ELF-1 (cell line): Measurements from ENCODE around the gene SCRN2.

ENCODE experiments used
- DNase-seq: peaks from one replicate; pipeline ENCODE4 v3.0.0-alpha.2; 2016; ENCODE audit warnings: low read depth, low spot score

The SCRN2 gene

DNA sequence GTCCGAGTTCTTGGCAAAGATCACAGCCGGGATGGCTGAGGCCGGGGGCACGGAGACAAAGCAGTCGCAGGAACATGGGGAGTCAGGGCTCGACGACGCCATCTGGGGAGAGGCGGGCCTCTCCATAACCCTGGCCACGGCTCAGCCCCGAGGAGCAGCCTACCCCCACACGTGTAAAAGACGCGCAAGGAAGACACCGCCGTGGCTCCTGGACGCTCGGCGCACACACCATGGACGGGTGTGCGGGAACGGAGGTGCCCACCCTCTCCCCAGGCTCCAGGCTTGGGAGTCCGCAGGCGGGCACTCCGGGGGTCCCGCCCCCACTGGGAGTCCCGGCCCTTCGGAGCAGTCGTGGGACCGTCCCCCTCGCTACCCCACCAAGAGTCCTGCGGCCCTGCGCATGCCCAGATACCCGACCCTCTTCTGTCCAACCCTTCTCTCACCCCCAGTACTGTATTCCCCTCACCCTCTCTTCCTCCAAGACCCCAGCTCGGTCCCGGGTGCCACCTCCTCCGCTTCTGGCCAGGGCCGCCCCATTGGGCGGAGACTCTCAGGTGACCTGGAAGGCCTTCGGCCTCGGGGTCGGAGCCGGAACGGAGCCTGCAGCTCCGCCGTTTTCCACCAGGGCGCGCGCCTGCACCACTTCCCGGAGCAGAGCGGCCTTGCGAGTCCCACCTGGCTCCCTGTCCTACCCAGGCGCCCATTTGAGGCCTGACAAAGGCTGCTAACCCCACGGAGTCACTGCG lies at the start of gene SCRN2:
SCRN2 (minus strand) TSS at position 532 of the 746 bp plus-strand sequence; CDS start at position 102, 430 bp downstream.
- DNase-seq = peak; percentile 99

DNA sequence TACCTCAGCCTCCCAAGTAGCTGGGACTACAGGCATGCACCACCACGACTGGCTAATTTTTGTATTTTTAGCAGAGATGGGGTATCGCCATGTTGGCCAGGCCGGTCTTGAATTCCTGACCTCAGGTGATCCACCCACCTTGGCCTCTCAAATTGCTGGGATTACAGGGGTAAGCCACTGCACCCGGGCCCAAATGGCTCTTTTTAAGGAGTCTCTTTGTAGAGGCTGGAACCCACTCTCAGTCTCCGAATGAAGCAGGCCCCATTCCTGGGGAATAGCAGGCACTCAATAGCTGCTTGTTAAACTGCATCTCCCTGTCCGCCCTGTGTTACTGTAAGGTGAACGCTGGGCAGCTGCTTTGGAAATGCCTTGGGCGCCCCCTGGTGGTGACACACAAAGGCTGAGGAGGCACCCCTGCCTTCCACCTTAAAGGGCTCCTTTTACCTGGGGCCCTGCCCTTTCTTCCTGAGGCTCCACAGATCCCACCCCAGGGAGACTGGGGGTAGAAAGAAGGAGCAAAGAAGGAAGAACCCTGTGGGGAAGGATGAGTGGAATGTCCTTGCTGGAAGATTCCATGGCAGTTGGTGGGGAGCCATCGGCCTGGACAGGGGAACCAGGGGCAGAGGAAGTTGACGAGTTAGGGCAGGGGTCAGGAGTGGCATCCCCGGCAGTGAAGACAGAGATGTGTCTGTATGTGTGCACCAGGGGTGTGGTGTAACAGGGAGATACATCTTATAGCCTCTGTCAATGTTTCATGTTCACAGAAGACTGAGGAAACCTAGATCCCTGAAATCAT lies 48.9 kb upstream of the SCRN2 start:
- peak; percentile 94 for DNase-seq

DNA sequence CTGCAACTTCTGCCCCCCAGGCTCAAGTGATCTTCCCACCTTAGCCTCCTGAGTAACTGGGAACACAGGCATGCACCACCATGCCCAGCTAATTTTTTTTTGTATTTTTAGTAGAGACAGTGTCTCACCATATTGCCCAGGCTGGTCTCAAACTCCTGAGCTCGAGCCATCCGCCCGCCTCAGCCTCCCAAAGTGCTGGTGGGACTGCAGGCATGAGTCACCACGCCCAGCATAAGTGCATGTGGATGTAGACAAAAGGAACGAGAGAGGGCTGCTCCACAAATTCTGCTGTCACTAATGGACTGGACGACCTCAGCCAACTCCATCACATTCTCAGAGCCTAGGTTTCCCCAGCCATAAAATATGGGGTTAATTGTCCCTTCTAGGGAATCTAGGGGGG lies 47.2 kb upstream of the SCRN2 start:
- DNase-seq = no peak

DNA sequence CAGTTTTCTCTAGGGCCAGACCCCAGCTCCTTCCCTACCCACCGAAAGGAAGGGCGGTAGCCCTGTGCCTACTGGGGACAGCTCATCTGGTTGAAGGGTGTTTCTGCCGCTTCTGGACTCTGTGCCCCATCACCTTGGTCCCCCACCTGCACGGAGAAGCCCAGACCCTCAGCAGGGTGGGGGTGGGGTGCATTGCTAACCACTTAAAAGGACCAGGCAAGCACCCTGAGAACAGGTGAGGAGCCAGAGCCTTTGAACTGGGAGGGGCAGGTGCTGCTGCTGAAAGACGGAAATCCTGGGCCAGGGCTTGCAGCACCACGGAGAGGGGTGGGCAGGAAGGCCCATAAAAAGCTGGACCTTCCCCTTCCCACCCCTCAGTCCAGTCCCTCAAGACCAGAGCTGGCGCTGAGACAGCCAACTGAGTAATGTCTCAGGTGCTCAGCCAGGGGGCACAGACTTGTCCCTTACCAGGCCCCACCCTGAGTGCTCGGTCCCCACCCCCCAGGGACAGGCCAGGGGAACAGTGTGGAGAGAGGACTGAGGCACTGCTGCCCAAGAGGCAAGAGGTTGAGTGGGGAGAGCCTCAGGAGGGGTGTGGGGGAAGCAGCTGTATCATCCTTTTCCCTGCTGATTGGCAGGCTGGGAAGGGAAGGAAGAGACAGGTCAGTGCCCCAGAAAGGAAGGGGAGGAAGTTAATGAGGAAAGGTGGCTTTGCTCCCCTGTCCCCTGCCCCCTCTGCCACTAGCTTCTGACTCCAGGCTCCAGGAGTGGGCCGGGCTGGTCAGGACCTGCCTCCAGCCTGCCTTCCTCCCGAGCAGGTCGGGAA lies 44.0 kb upstream of the SCRN2 start:
- peak; percentile 48 for DNase-seq

DNA sequence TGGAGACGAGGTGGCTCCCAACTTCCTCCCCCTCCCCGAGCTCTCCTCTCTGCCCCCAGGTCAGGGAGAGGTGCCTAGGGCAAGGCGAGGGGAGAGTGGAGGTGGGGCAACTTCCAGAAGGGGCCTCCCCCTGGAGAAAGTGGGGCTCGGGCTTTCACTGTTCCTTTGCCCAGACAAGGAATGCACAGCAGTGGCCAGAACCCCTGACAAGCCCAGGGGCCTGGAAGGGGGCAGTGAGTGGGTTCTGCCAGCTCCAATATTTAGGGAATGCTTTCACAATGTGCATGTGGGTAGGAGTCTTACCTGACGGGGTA lies 43.3 kb upstream of the SCRN2 start:
- no peak for DNase-seq

DNA sequence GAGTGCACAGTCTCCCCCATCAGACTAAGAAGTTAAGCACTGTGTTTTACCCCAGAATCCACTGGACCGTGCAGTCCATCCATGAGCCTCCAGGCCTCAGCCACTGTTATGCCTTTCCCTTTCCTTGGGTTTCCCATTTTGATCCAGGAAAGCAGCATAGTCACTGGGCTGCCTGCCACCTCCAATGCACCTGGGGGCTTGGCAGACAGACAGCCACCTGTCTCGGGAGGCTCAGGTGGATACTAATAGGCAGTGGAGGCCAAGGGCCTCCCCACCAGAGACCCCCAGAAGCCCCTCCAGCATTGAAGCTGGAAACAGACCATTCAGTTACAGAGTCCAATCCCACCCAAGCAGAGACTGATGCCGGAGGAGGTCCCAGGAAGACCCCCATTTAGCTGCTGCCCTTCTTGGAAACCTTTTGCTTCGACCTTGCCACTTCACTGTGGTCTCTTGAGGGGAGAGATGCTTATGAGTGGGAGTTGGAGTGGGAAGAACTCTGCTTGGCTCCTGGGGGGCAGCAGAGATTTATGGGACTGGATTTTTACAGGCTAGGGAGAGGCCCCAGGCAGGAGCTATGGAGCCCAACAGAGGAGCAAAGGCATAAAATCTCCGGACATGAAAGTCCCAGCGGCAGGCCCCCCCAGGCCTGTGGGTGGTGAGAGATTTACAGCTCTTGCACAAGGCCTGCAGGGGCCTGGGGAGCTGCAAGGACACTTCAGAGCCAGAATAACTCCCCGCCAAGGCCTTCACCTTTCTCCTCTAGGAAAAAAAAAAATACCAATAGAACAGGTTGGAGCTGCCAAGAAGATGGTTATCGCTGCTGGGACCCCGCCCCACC lies 42.7 kb upstream of the SCRN2 start:
- peak; percentile 89 for DNase-seq

DNA sequence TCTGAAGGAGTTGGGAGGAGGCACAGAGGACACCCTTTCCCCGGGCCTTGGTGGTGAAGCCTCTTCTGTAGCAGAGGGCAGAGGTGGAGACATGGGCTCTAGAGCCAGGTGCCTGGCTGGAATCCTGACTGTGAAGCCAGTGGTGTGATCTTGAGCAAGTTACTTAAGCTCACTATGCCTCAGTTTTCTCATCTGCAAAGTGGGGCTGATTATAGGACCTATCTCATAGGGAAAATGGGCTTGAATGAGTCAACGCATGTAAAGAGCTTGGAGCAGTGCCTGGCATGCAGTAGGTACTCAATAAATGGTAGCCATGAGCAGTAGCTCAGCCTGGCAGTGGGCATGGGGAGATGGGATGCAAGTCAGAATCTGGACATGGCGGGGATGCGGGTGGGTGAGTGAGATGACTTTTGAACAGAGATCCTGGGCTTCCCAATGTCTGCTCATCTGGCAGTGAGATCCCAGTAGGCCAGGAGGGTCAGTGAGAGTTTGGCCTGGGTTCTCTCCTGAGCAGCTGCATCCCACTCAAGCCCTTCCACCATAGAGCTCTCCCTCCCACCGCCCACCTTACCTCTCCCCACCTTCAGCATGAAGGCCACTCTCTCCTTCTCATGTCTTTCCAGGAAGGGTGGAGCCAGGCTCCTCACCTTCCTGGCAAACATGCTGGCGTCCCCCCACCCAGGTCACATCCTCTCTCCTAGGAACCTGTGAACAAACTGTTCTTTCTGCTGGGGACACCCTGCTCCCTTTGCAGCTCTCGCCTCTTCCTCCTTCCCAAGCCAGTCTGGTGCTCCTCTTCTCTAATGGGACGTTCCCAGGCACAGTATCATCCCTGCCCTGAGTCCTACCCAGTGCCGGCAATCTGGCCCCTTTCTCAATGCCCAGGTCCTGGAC lies 41.9 kb upstream of the SCRN2 start:
- no peak for DNase-seq

DNA sequence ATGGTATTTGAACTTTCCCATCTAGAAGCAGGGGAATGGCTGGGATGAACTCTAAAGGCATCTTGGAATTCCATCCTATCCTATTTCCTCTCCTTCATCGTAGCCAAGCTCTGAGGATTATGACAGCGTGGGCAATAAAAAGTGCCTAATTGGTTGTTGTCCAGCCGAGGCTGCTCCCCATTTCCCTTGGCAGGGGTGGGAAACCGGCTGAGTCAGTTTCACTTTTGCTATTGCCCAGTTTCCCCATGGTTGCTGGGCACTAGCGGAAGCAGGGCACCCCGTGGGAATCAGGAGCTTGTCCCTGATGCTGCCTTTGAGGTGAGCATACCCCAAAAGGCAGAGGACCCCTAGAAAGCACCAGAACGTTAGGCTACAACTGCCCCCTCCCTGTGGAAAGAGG lies 41.2 kb upstream of the SCRN2 start:
- DNase-seq = no peak

DNA sequence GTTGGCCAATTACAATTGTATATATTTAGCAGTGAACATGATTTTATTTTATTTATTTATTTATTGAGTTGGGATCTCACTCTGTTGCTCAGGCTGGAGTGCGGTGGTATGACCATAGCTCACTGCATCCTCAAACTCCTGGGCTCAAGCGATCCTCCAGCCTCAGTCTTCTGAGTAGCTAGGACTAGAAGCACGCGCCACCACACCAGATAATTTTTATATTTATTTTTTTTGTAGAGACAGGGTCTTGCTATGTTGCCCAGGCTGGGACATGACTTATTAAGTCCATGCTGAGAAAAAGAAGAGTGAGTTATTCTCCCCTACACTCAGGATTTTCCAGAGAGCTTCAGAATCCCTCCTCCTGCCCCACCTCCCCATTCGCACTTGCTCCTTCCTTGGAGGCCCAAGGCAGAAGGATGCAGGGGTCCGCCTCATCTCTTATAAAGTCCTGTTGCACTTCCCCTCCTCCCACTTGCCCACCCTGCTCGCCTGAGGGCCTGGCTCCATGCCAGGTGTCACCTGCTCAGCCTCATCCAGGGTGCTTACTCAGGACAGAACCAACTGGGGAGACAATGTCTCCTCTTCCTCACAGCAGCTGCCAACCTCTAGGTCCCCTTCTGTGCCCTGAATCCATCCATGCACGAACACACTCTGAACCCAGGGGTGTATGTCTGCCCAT lies 38.8 kb upstream of the SCRN2 start:
- no peak for DNase-seq

DNA sequence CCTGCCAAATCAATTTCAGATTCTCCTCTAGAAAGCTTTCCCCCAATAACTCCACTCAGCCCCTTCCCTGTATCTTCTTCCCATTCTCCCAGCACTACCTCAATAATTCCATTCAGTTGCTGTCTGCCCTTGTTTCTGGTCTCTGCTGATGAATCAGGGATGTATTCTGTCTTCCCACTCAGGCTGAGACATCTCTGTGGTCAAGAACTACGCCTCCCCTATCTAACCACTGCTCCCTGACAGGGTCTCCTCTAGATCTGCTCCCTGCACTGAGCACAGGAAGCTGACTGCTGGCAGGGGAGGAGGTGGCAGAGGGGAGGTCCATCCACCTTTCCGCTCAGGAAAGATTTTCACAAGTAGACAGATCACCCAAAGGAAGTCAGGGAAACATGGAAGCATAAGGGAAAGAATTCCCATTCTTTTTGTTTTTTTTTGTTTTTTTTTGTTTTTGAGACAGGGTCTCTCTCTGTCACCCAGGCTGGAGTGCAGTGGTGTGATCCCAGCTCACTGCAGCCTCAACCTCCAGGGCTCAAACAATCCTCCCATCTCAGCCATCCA lies 38.0 kb upstream of the SCRN2 start:
- DNase-seq = no peak

DNA sequence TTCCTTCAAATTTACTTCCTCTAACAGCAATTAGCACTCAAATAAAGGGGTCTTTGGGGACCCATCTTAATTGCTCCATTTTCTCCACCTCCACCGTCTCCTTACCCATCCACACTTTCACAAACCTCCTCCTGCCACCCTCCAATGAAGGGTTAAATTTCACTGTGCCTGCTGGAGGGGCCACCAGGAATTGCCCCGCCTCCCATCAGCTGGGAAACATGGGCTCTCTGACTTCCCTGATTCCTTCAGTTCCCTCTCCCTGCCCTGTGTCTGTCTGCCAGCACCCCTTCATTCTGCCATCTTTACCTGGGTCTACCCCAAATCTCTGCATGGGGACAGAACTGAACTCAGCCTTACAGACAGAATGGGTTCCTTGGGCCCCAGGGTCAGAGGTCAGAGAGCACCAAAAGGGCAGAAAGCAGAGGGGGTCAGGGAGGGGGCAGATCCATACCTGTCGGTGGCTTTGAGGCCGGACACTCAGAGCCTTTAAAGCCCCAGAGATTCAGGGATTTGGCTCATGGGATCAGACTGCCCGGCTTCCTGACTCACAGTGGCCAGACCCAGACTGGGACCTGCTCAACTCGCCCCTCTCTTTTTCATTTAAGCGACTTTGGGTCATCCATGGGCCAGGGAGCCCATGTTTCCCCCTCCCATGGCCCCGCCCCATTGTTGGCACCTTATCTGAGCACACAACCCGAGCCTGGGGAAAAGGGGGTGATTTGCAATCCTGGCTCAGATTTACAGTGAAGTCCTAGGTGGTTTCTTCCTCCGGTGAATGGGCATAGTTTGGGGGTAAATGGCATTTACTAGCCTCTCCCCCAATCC lies 37.3 kb upstream of the SCRN2 start:
- DNase-seq = no peak

DNA sequence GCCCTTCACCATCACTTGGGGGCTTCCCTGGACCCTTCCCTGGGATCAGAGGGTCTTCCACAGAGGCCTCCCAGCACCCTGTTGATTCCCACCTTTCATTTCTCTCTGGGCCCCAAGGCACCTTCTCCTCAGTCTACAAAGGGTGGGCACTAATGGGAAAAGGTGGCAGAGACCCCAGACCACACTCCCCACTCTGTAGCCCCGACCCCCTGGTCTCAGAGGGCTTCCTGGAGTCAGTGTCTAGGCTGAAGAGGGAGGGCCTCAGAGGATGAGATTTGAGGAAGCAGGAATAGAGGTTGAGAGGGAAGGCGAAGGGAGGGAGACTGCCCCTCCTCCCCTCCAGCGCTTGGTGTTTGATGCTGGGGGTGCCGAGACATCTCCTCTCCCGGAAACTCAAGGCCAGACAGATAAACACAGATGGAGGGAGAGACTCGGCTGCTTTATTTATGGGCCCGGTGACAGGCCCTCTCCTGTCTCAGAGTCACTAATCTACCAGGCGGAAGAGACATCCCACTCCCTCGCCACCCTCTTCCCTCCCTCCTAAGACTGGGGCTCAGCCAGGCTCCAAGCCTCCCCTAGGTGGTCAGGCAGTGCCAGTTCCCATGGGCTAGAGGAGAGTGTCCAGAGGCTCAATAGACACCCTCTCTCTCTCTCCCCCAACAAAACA lies 36.4 kb upstream of the SCRN2 start:
- no peak for DNase-seq

DNA sequence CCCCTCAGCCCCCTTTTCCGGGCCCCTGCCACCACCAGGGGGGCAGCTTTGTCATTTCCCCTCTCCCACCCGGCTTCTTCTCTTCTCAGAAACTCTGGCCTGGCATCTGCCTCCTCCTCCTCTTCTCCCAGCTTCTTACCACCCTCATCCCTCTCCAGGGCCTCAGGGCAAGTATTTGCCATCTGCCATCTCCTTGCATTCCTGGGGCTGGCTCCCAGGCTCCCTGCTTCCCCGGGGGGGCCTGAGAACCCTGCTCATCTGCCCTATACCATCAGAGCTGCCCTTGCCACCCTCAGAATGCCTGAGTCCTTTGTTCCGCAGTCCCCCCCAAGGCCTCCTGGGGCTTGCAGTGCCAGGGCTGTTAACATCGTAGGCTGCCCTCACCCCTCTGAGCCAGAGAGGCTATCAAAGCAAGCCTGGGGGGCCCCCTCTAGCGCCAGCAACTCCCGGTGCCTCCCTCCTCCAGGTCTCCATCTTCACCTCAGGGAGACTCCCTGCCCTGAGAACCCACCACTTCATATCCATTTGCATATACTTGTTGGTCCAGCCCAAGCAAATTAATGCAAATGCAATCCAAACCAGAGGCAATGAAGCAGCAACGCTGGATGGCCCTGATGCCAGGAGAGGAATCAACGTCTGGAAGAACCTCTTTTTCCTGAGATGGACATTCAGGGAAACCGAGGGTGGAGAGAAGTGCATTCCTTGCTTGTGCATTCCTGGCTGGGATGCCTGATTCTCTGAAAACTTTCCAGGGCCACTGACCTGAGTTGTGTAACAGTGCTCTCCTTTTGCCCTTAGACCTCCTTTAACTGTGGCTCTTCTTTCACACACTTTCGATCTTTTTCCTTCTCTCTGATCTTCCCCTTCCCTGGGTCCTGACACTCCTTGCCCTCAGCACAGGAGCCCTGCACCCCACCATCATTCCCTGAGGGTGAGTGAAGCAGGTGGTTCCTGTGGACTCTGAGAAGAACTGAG lies 34.2 kb upstream of the SCRN2 start:
- peak; percentile 39 for DNase-seq

DNA sequence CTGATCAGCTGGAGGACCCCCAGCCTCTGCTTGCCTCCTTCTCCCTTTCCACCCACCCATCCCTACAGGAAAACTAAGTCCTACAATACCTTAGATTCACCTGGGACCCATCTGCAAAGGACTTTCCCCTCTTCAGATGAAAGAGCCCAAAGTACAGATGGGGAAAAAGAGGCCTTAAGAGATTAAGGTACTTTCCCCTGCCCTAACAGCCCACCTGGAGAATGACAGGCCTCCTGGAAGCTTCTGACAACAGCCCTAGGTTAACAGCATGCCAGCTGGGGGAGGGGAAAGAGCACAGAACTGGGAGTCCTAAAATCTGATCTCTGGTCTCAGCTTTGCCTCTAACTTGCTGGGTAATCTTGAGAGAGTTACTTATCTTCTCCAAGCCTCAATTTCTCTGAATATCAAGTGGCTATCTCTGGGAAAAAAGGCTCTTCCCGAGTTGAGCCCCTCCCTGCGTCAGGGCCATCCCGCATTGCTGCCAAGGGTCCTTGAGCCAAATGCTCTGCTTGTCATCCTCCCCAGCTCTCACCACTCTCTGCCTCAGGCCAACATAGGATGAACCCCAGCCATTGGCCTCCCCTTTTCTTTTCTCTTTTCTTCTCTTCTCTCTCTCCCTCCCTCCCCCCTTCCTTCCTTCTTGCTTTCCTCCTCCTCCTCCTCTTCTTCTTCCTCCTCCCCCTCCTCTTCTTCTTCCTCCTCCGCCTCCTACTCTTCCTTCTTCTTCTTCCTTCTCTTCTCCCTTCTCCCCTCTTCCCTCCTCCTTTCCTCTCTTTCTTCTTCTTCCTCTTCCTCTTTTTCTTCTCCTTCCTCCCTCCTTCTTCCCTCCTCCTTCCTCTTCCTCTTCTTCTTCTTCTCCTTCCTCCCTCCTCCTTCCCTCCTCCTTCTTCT lies 32.4 kb upstream of the SCRN2 start:
- peak; percentile 23 for DNase-seq

DNA sequence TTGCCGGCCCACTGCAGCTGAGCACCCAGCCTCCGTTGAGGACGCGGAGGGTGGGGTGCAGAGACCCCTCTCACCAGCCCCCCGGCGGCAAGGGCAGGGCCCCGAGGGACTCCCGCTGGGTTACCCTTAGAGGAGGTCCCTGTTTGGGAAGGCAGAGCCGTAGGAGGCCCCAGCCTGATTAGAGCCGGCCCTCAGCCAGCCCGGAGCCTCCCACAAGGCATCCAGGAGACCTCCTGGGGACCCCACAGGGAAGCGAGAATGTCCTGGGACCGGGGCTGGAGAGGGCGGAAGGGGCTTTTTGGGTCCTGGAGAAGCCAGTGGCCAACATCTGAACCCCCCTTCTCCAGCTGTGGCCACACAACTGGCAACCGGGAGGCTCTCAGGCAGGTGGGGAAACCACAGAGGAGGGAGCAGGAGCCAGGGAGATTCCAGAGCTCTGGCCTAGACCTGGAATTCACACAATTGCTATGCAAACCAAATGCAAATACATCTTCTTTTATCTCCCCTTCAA lies 31.6 kb upstream of the SCRN2 start:
- DNase-seq = peak; percentile 54
